Chondrocyte (in vitro differentiated cells): ENCODE measurements around the gene ABCA12. TPM values are rescaled to one million over a fixed set of nuclear protein-coding genes. Genes with fewer than 3 reads are reported as not detected.
A peak's percentile ranks its signal among the peaks of the same experiment; 100 is the strongest.

Experiments used
- DNase-seq: peaks from one replicate; pipeline ENCODE4 v3.0.0; 2021; ENCODE audit warnings: mixed read lengths, low spot score
- H3K27ac Mint-ChIP-seq: one replicate; pipeline ENCODE4 v1.8.0; 2021; ENCODE audit warnings: mild to moderate bottlenecking, moderate library complexity, mixed read lengths; ENCODE audit not compliant: unreplicated experiment
- H3K27me3 Mint-ChIP-seq: 2 replicates; pipeline ENCODE4 v1.8.0; 2021; ENCODE audit warnings: low read depth, mixed read lengths
- H3K36me3 Mint-ChIP-seq: 2 replicates; pipeline ENCODE4 v1.8.0; 2021; ENCODE audit warnings: low read depth, mixed read lengths
- H3K4me1 Mint-ChIP-seq: 2 replicates; pipeline ENCODE4 v1.8.0; 2021; ENCODE audit warnings: low read depth, mild to moderate bottlenecking, mixed read lengths
- H3K4me3 Mint-ChIP-seq: one replicate; pipeline ENCODE4 v1.8.0; 2021; ENCODE audit warnings: mild to moderate bottlenecking, moderate library complexity, mixed read lengths; ENCODE audit not compliant: unreplicated experiment
- H3K9me3 Mint-ChIP-seq: 2 replicates; pipeline ENCODE4 v1.8.0; 2021; ENCODE audit warnings: low read depth, mixed read lengths
- long read RNA-seq: library from polyadenylated mRNA; stranded (forward); transcript quantifications from one replicate; pipeline ENCODE4 v2.0.0, GENCODE V29; 2021
- total RNA-seq: library from RNA; stranded (reverse); gene quantifications from 3 replicates; pipeline ENCODE4 v1.2.1, GENCODE V29; 2021
- TF ChIP-seq, protein P1 (sequence below): fragments of 200-600 bp; sonication (generic); IDR thresholded peaks from 2 replicates; pipeline ENCODE4 v1.5.0; 2021; ENCODE audit warnings: antibody characterized with exemption, mild to moderate bottlenecking, moderate library complexity

ABCA12 gene, protein sequence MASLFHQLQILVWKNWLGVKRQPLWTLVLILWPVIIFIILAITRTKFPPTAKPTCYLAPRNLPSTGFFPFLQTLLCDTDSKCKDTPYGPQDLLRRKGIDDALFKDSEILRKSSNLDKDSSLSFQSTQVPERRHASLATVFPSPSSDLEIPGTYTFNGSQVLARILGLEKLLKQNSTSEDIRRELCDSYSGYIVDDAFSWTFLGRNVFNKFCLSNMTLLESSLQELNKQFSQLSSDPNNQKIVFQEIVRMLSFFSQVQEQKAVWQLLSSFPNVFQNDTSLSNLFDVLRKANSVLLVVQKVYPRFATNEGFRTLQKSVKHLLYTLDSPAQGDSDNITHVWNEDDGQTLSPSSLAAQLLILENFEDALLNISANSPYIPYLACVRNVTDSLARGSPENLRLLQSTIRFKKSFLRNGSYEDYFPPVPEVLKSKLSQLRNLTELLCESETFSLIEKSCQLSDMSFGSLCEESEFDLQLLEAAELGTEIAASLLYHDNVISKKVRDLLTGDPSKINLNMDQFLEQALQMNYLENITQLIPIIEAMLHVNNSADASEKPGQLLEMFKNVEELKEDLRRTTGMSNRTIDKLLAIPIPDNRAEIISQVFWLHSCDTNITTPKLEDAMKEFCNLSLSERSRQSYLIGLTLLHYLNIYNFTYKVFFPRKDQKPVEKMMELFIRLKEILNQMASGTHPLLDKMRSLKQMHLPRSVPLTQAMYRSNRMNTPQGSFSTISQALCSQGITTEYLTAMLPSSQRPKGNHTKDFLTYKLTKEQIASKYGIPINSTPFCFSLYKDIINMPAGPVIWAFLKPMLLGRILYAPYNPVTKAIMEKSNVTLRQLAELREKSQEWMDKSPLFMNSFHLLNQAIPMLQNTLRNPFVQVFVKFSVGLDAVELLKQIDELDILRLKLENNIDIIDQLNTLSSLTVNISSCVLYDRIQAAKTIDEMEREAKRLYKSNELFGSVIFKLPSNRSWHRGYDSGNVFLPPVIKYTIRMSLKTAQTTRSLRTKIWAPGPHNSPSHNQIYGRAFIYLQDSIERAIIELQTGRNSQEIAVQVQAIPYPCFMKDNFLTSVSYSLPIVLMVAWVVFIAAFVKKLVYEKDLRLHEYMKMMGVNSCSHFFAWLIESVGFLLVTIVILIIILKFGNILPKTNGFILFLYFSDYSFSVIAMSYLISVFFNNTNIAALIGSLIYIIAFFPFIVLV (N-terminal part only)
- 0.27 to 0.44 TPM (median 0.40 TPM) in 3 replicates for total RNA-seq
- long read RNA-seq, partial matches to known transcripts, result 1 of 1 reads
- long read RNA-seq, other reads (novel, unspliced or antisense), result 0 of 1 reads

DNA sequence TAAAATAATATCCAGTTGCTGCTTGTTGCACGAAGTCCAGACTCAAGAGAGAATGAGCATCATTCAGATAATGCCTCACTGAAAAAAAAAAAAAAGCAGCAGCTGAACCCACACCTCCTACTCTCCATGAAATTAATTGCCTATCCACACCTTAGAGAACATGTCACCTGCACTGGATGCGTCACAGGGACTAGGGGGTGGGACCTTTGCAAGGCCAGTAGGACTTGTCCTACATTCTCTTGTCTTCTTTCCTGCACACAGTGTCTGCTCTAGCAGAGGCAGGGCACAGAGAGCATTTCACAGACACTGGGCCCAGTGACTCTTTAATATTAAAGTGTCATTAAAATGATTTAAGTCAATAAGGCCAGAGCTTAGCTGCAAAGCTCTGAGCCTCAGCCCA lies at the start of gene ABCA12:
TSS of gene ABCA12 (minus strand) at position 148 of the 400 bp plus-strand sequence. CDS start 418 bp downstream, outside the sequence.
- TF ChIP-seq, protein P1, sequence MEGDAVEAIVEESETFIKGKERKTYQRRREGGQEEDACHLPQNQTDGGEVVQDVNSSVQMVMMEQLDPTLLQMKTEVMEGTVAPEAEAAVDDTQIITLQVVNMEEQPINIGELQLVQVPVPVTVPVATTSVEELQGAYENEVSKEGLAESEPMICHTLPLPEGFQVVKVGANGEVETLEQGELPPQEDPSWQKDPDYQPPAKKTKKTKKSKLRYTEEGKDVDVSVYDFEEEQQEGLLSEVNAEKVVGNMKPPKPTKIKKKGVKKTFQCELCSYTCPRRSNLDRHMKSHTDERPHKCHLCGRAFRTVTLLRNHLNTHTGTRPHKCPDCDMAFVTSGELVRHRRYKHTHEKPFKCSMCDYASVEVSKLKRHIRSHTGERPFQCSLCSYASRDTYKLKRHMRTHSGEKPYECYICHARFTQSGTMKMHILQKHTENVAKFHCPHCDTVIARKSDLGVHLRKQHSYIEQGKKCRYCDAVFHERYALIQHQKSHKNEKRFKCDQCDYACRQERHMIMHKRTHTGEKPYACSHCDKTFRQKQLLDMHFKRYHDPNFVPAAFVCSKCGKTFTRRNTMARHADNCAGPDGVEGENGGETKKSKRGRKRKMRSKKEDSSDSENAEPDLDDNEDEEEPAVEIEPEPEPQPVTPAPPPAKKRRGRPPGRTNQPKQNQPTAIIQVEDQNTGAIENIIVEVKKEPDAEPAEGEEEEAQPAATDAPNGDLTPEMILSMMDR, result no peak
- Mint-ChIP-seq H3K27ac (peak within 1 kb of the TSS; percentile 89), H3K4me1 (peaks cover 25% of the 10 kb centered on the region)

DNA sequence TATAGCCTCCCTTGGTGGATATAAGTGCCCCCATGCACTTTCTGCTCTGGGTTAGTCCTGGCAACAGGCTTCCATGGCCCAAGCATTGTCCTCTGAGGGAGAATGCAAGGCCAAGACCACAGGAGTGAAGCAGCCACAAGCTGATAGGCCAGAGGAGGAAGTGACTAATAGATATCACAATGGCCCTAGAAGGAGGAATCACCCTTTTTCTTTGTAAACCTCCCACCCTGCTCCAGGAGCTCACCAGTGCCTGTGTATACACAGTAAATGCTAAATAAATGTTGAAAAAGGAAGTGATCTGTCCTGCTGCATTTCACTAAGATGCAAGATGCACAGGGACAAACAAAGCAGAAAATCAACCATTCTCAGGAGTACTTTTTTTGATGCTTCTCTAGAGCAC lies 49.7 kb upstream of the ABCA12 start:
- Mint-ChIP-seq H3K9me3 (peaks cover 5% of the 10 kb centered on the region), H3K4me3 (no peak overlapping the region), H3K36me3 (peaks cover 2% of the 10 kb centered on the region), H3K27ac (no peak overlapping the region), H3K27me3 (peaks cover 9% of the 10 kb centered on the region), H3K4me1 (no peaks in the 10 kb centered on the region)
- TF ChIP-seq, protein P1, result no peak
- no peak for DNase-seq

More for the DNA sequence above, at the start of gene ABCA12:
- DNase-seq, result no peak
- Mint-ChIP-seq H3K27me3 (no peaks in the 10 kb centered on the region), H3K9me3 (no peaks in the 10 kb centered on the region), H3K36me3 (no peaks in the 10 kb centered on the region), H3K4me3 (peak within 1 kb of the TSS; percentile 46)

DNA sequence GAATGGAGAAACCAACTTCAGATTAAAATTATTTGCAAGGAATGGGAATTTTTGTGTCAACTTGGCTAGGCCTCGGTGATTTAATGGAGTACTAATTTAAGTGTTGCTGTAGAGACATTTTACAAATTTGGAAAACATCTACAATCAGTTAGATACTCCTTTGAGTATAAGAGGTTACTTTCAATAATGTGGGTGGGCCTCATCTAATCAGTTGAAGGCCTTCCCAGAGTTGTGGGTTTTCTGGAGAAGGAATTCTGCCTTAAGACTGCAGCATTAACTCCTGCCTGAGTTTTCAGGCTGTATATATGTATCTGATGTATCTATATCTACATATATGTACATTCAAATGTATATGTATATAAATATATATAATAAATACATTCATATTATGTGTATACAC lies 47.6 kb upstream of the ABCA12 start:
- Mint-ChIP-seq H3K27ac (no peak overlapping the region), H3K4me3 (no peak overlapping the region), H3K4me1 (no peaks in the 10 kb centered on the region), H3K36me3 (peaks cover 2% of the 10 kb centered on the region), H3K27me3 (peaks cover 4% of the 10 kb centered on the region), H3K9me3 (peaks cover under 1% of the 10 kb centered on the region)
- TF ChIP-seq, protein P1, result no peak
- DNase-seq, result no peak

DNA sequence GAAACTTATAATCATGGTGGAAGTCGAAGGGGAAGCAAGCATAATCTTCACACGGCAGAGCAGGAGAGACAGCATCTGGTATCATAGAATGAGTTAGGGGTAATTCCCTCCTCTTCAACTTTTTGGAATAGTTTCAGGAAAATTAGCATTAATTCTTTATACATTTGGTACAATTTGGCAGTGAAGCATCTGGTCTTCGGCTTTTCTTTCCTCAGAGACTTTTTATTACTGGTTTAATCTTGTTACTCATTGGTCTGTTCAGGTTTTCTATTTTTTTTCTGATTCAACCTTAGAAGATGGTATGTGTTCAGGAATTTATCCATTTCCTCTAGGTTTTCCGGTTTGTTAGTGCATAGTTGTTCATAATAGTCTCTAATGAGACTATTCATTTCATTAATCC lies 39.7 kb upstream of the ABCA12 start:
- peaks cover 3% of the 10 kb centered on the region for H3K27me3 Mint-ChIP-seq

More for the DNA sequence above, 39.7 kb upstream of the ABCA12 start:
- DNase-seq, result no peak
- H3K4me3 Mint-ChIP-seq, result no peak overlapping the region
- no peak overlapping the region for H3K27ac Mint-ChIP-seq
- H3K9me3 Mint-ChIP-seq, result peaks cover 24% of the 10 kb centered on the region
- TF ChIP-seq, protein P1, result no peak
- H3K36me3 Mint-ChIP-seq, result peaks cover 2% of the 10 kb centered on the region
- H3K4me1 Mint-ChIP-seq, result no peaks in the 10 kb centered on the region
